WERI-Rb-1 (cell line): Measurements from ENCODE around the gene NPAS3.

ENCODE experiments used
- DNase-seq: peaks from one replicate; pipeline ENCODE4 v3.0.0-alpha.2; 2020
- H3K27ac ChIP-seq: fragments of 250-450 bp; sonication (Bioruptor Pico); 2 replicates; pipeline ENCODE4 v1.5.1; 2020; ENCODE audit warnings: mild to moderate bottlenecking, moderate library complexity
- H3K27me3 ChIP-seq: fragments of 250-450 bp; sonication (Bioruptor Pico); 2 replicates; pipeline ENCODE4 v1.5.1; 2021; ENCODE audit warnings: mild to moderate bottlenecking, low read depth, moderate library complexity; ENCODE audit not compliant: insufficient read depth, severe bottlenecking
- H3K36me3 ChIP-seq: fragments of 250-450 bp; sonication (Bioruptor Pico); 2 replicates; pipeline ENCODE4 v1.5.1; 2020; ENCODE audit warnings: mild to moderate bottlenecking, moderate library complexity
- H3K4me3 ChIP-seq: 2 replicates; pipeline ENCODE4 v1.5.1; 2011; ENCODE audit warnings: low read depth, mild to moderate bottlenecking, control low read depth, low read length
- H3K9me3 ChIP-seq: fragments of 250-450 bp; sonication (Bioruptor Pico); 2 replicates; pipeline ENCODE4 v1.5.1; 2021; ENCODE audit warnings: mild to moderate bottlenecking, moderate library complexity; ENCODE audit not compliant: severe bottlenecking
- CTCF ChIP-seq: IDR thresholded peaks from 2 replicates; pipeline ENCODE4 v1.5.1; 2011; ENCODE audit warnings: low read depth, mild to moderate bottlenecking, control low read depth, inconsistent platforms, low read length

NPAS3 gene

GRCh38 chr14:33569821-33570687 is 631.4 kb downstream of the NPAS3 start:
- H3K27ac ChIP-seq, result no peak overlapping the region
- no peaks in the 10 kb centered on the region for H3K9me3 ChIP-seq
- no peaks in the 10 kb centered on the region for H3K36me3 ChIP-seq
- H3K4me3 ChIP-seq, result no peak overlapping the region
- no peak for TF ChIP-seq CTCF
- no peaks in the 10 kb centered on the region for H3K27me3 ChIP-seq
- DNase-seq, result no peak

GRCh38 chr14:33570694-33571310 is 632.1 kb downstream of the NPAS3 start:
- Histone ChIP-seq H3K27ac (no peak overlapping the region), H3K27me3 (no peaks in the 10 kb centered on the region), H3K36me3 (no peaks in the 10 kb centered on the region), H3K9me3 (no peaks in the 10 kb centered on the region), H3K4me3 (no peak overlapping the region)
- no peak for DNase-seq
- TF ChIP-seq CTCF, result no peak

- TF ChIP-seq CTCF, result no peak
- DNase-seq, result no peak
- no peak overlapping the region for H3K4me3 ChIP-seq
- H3K27ac ChIP-seq, result no peak overlapping the region
- no peaks in the 10 kb centered on the region for H3K27me3 ChIP-seq
- H3K9me3 ChIP-seq, result no peaks in the 10 kb centered on the region
- H3K36me3 ChIP-seq, result no peaks in the 10 kb centered on the region
These were observed 634.7 kb downstream of the NPAS3 start for GRCh38 chr14:33573301-33573880.

GRCh38 chr14:33576014-33576413 is 637.3 kb downstream of the NPAS3 start:
- H3K4me3 ChIP-seq, result no peak overlapping the region
- TF ChIP-seq CTCF, result no peak
- no peaks in the 10 kb centered on the region for H3K36me3 ChIP-seq
- no peaks in the 10 kb centered on the region for H3K9me3 ChIP-seq
- no peaks in the 10 kb centered on the region for H3K27me3 ChIP-seq
- no peak for DNase-seq
- H3K27ac ChIP-seq, result no peak overlapping the region

GRCh38 chr14:33578461-33579216 is 640.0 kb downstream of the NPAS3 start:
- Histone ChIP-seq H3K36me3 (no peaks in the 10 kb centered on the region), H3K27me3 (no peaks in the 10 kb centered on the region), H3K4me3 (no peak overlapping the region), H3K27ac (no peak overlapping the region), H3K9me3 (no peaks in the 10 kb centered on the region)
- no peak for DNase-seq
- TF ChIP-seq CTCF, result no peak
